Measurements from ENCODE around the gene CFAP92.

The CFAP92 gene

DNA sequence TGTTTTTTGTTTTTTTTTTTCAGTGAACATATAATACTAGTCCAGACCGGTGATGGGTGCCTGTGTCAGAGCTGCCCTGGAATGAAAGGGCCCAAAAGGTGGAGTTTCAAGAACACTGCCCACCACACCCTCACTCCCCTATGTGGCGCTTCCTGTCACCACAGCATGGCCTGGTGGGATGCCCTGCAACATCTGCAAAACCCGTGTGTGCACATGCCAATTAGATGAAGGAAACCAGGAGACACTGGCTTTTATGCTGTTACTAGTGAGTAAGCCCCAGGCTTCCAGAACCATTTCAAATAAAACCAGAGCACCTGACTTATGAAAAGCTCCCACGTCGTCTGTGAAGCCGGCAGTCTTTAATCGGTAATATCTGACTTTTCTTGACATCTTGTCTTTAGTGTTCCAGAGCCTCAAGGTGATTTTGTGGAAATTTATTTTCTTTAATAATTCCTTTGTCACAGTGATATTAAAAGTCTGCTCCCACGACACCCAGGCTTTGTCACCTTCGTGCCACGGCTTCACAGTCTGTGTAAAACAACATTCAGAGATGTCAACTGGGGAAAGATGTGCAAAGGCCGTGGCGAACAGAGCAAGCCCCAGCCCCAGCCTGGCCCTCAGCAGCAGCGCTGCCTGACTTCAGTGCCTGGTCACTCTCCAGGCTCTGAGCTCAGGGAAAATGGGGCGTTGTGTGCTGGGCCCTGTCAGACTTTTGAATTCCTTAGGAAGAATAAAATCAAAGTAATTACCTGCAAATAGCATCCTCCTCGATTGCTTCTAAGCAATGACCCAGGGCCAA lies 6.4 kb downstream of the CFAP92 start:
- DNase-seq, result no peak

DNA sequence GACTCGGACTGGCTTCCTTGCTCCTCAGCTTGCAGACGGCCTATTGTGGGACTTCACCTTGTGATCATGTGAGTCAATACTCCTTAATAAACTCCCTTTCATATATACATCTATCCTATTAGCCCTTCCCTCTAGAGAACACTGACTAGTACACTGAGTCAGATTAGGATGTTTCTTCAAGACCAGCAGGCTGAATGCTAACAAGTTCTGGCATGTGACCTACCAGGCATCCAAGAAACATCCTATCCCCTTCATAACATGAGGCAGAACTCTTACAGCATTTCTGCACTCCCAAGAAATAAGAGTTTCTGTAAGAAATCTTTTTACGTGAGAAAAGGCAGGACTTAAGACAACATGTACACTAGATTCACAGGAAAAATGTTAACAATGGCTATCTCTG lies 9.3 kb downstream of the CFAP92 start:
- no peak for DNase-seq

DNA sequence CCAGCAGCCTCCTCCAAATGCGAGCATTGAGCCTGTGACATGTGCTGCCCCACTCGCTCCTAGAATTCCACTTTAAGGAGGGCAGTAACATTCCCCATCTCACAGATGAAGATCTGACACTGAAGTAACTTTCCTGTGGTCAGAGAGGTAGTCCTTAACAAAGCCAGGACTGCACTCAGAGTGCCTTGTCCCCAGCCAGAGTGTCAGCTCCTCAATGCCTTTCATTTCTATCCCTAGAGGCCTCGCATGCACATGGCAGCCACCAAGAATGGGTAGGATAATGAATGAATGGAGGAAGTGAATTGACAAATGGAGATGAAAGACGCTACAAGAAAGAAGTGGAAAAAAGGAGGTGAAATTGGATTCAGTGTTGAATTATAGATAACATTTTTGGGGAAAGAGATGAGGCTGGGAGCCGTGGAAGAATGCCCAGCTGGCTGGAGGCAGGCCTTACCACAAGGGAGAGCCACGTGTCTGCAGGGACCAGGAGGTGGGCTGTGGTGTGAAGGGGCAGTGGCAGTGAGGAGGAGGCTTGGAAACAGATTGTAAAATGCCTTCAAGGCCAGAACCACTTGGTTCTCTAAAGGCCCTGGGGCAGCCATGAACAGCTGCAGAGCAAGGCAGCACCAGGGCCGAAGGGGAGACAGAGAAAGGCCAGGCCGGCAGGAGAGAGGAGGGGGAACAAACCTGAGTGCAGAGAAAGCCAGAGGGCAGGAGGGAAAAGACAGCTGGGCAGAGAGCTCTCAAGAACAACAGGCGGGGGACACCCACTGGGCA lies 10.4 kb downstream of the CFAP92 start:
- no peak for DNase-seq

DNA sequence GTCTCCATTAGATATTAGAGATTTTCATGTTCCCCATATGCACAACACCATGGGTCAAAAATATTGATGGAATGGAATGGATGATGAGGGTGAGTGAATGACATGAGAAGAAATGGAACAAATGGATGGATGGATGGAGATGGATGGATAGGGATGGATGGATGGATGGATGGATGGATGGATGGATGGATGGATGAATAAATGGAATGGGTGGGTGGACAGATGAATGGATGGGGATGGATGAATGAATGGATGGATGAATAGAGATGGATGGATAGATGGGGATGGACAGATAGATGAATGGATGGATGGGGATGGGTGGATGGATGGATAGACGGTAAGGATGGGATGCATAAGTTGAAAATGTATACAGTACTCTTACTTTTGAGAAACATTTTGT lies 18.6 kb downstream of the CFAP92 start:
- DNase-seq, result no peak

DNA sequence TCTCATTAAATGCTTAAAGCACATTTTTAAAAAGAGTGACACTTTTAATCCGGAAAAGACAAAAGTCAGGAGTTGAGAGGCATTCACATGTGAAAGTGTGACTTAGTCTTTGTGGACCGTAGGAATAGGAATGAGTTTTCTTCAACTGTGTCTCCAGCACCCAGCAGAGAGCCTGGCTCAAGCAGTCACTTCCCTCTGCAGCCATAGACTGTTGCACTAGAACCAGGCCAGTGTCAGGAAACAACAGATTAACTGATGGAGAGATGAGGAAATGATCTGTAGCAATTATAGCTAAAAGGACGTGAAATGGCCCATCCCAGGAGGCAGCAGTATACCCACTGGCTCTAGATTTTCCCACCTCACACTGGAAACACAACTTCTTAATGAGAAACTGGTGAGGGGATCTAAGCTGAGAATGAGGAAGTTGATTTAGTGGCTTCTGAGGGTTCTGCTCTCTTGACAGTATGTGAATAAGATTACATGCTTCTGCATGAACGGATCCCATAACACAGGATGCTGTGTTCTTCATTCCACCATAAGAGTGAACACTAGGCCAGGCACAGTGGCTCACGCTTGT lies 19.8 kb downstream of the CFAP92 start:
- DNase-seq, result no peak

DNA sequence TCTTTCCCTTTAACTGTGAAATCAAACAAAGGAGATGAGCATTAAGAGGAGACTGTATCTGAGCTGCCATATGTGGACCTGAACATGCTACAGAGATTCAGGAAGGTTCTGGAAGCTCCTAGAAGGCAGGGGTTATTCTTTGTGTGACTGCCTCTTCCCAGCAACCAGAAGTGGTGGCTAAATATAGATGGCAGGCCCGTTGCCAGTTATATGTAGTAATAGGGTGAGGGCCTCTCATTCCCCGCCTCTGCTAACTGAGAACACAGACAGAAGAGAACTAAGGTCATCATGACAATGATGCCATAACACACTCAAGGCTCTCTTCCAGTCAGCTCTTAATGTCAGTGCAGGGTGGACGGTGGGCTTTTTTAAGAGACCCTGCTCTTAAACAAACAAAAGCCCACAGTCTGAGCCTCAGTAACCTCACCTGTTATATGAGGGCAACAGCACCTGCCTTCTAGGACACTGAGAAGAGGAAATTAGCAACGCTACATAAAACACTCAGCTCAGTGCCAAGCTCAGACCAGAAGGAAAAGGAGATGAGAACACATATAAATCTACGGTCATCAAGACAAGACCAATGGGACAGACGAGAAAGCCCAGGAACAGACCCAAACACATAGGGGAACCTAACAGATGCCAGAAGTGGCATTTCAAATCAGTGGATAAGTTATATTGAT lies 22.3 kb downstream of the CFAP92 start:
- DNase-seq, result no peak

DNA sequence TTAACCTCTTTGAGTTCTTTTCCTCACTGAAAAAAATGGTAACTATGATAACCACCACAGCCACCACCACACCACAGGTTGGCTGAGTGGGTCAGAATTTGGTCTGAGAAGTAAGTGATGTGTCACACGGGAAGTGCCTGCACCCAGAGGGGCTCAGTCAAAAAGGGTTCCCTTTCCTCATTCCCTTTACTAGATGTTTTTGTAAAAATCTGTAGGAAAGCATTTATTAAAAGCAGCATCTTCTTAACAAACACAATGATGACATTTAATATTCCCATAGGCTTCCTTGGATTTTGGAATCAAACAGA lies 23.2 kb downstream of the CFAP92 start:
- DNase-seq, result no peak

DNA sequence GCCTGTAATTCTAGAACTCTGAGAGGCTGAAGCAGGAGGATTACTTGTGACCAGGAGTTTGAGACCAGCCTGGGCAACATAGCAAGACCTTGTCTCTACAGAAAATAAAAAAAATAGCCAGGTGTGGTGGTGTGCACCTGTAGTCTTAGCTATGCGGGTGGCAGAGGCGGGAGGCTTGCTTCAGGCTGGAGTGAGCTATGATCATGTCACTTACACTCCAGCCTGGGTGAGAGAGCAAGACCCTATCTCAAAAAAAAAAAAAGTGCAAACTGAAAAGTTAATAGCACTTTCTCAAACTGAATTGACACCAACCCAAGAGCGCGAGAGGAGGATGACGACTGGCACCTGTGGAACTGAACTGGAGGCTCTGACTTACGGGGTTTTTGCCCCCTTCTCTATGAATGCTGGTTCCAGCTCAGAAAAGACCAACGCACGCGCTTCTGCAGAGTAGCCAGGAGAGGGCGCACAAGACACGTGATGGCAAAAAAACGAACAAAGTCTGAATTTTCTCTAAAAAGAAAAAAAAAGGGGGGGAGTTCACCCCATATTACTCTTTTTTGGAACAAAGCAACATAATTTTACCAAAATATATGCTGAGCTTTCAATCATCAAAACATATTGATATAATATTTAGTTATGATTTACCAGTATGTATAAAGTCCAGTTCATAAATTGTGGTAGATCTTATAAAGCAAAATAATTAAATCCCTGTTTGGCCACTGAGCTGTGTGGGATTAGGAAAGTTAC lies 23.7 kb downstream of the CFAP92 start:
- peak; percentile 69 for DNase-seq

DNA sequence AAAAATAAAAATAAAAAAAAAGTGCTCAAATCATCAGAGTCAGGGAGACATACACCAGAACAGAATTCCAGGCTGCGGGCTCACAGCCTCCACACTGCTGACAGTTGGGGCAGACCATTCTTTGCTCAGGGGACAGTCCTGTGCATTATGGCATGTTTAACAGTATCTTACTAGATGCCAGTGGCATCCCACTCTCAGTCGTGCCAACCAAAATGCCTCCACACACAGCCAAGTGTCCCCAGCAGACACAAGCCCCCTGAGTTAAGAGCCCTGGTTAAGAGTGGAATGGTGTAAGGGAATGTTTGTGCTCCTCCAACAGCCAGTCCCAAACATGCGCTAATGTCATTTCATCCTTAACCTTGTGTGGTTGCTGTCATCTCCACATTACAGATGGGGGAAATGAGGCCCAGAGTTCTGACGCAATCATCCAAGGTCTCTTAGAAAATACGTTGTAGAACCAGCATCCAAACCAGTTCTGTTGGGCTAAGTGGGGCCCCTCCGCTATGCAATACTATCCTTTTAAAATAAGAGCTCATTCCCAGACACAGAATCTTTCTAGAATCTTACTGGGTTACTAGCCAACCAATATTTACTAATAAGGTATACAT lies 26.0 kb downstream of the CFAP92 start:
- DNase-seq, result no peak

DNA sequence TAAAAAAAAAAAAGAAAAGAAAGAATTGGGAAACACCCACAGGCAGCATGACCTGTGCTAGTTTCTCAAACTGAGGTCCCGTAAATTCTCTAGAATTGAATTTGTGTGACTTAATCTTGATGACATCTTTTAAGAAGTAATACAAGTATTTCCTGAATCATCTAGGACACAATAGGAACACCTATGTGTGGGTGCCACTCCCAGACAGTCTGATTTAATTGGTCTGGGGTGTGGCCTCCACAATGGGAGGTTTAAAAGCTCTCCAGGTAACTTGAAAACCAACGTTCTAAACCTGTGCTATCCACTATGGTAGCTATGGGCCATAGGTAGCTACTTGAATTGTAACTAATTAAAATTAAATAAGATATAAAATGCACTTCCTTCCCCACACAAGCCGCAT lies 28.1 kb downstream of the CFAP92 start:
- no peak for DNase-seq

DNA sequence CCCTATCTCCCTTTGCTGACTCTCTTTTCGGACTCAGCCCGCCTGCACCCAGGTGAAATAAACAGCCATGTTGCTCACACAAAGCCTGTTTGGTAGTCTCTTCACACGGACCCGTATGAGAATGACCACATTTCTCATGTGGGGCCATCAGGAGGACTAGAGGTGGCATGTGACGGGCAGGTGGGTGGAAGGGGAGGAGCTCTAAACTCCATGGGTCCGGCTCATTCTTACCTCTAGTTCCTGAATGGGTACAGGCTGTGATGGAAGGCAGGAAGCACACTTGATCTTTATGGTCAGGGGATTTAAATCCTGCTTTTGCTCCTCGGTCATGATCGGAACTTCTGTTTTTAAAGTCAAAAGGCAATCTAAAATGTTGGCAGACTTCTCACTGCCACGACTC lies 28.6 kb downstream of the CFAP92 start:
- DNase-seq, result no peak

DNA sequence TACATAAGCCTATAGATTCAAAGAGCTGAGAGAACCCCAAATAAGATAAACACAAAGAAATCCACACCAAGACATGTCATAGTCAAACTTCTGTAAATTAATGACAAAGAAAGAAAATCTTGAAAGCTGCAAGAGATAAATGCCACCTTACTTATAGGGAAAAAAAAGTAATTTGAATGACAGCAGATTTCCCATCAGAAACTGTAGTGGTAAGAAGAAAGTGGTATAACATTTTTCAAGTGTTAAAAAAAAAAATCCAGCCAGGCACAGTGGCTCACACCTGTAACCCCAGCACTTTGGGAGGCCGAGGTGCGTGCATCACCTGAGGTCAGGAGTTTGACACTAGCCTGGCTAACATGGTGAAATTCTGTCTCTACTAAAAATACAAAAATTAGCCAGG lies 37.4 kb downstream of the CFAP92 start:
- no peak for DNase-seq

DNA sequence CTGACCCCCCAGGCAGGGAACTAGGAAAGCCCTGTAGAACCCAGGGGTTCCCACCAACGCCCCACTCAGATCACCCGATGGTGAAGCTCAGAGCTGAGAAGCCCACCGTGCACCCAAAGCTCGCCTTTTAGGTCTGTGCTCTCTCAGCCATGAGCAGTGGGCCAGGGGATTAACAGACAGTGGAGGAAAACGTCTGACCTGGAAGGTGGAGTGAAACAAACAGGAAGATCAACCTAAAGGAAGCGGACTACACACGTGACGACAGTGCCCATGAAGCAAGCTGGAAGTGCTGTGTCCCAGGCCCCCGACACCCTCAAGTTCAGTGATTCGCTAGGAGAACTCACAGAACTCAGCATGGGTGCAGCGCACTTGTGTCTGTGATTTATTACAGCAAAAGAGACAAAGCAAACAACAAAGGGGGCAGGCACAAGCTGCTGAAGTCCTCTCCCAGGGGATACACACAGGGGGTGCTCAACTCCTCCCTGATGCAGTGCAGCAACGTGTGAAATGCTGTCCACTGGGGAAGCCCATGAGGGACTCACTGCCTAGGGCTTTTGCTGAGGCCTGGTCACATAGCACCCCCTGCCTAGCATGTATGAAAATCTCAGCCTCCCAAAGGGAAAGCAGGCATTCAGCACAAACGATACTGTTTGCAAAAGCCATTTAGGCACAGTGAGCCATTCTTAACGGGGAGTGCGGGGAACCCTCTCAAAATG lies 43.5 kb downstream of the CFAP92 start:
- DNase-seq, result peak; percentile 27

DNA sequence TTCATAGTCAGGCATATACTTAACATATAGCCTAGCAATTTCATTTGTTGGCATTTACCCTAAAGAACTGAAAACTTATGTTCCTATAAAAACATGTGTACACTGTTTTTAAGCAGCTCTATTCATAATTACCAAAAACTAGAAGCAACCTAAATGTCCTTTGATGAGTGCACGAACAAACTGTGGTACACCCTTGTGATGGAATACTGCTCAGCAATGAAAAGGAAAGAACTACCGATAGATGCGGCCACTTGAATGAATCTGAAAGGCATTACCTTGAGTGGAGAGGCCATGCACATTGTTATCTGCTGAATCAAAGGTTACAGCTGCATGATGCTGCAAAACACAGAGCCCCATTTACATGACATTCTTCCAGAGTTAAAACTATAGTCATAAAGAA lies 44.7 kb downstream of the CFAP92 start:
- no peak for DNase-seq

DNA sequence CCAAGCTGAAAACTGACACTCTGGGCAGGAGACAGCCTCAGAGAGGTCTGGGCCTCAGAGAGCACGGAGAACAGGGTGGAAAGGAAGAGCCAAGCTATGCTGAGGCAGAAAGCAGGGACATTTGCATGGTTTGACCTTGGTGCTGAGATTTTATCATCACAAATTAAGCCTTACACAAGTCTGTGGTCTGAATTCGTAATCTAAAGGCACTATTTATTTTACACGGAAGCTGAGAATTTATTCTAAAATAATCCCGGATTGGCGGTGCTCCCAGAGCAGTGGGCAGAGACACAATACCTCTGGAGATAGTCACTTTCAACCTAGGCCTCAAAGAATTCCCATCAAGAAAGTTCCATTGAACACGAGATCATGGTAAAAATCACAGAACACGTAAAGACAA lies 47.5 kb downstream of the CFAP92 start:
- DNase-seq, result no peak

DNA sequence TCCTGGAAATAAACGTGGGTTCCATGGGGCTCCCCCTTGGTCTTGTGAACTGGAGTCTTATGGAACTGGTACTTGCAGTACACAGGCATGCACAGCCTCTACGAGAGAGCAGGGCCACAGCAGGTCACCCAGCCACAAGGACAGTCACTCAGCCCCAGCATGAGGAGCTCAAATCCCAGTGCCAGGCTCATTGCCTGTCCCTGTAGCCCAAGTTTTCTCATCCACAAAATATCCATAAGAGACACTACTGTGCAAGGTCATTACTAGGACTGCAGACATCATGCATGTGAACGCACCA lies 48.0 kb downstream of the CFAP92 start:
- no peak for DNase-seq

DNA sequence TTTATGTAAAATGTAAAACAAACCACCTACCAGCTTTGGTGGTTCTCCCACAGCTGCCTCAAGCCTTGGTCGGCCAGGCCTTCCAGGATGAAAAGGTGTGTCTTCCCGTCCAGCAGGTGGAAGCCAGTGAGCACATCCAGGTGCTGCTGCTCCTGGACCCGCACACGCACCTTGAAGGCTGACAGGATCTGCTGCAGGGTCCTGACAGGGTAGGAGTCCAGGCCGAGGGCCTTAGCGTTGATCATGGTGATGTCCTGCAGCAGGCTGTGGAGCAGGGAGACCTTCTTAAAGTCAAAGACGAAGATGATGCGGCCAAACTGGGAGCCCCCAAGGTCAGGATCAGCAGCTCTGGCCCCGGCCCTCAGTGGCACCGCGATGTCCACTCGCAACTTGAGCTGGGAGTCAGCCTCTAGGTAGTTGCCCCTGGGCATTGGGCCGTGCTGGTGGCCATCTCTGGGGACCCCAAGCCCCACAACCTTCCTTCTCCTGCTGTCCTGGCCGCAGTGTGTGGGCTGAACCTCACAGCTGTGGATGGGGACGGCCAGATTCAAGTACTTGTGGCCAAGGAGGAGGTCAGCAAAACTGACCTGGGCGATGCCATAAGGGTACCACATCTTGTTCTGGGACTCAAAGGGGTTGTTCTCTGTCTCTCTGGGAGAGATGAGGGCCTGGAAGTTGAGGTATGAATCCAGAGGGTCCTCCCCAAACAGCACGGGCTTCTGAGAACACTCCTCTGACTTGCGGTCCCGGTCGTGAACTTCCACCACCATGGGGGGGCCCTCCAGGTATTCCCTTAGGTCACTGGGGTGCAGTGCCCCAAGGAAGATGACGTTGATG lies 48.6 kb downstream of the CFAP92 start:
- DNase-seq, result no peak

DNA sequence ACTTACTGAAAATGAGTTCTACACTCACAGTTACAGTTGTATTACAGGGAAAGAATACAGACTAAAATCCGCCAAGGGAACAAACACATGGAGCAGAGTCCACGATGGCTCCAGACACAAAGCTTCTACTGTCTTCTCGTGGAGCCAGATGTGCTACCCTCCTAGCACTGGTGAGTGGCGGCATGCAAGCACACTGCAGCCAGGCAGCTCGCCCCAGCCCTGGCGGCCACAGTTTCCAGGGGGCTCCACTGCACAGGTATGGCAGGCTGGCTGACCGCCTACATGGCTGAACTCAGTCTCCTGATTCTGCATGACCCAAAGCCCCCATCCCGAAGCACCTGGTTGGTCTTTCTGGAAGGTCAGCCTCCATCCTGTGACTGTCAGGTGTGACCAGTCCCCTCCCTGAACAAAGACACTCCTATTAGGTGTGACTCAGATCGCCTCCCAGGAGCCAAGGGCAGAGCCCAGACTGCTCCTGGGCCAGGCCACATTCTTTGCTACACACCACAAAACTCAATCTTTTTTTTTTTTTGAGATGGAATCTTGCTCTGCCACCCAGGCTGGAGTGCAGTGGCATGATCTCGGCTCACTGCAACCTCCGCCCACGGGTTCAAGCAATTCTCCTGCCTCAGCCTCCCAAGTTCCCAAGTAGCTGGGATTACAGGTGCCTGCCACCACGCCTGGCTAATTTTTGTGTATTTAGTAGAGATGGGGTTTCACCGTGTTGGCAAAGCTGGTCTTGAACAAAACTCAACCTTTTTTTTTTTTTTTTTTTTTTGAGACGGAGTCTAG lies 51.5 kb downstream of the CFAP92 start:
- DNase-seq, result no peak

DNA sequence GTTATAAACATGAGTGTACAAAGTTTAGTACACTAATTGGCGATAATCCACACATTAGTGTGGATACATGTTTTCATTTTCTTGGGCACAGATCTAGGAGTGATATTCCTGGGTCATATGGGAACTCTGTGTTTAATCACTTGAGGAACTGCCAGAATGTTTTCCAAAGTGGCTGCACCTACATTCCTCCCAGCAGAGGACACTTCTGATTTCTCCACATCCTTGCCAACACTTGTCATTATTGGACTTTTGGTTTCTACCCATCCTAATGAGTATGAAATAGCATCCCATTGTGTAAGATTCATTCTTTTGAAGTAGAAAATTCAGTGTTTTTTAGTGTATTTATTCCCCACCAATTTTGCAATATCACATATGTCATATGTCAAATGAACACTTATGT lies 53.6 kb downstream of the CFAP92 start:
- DNase-seq, result no peak

DNA sequence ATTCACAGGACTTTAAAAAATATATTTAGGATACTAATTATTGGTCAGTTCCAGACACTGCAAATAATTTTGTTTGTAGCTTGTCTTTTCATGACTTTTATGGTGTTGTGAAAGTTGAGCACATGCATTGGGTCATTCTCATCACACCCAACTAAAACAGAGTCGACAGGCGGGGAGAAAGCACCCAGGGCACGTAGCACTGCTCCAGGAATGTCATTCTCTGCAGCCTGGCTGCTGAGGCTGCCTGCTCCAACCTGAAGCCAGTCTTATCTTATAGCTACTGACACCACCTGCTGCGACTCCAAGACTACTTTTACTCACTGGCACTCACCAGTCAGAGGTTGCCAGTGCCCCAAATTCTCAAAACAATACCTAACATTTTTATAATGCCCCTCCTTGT lies 57.5 kb downstream of the CFAP92 start:
- no peak for DNase-seq

Measured in CD4-positive, alpha-beta T cell treated with Interleukin-21 for 1 hour (primary cell).